ENCODE data around the gene SMPD3. TPM values are rescaled to one million over a fixed set of nuclear protein-coding genes. Genes with fewer than 3 reads are reported as not detected.

SMPD3 gene
- total and polyA plus RNA-seq, 2 of the 8 experiments (the other 6 are each of a cell fraction or from before 2014, with no cell fraction given): 0.39 to 1.3 TPM

GRCh38 chr16:68397710-68398201 lies 50.6 kb downstream of the SMPD3 start:
- H3K18ac ChIP-seq (ENCODE audit: extremely low read depth, low read length): no peak overlapping the region
- no peak overlapping the region for H3K4ac ChIP-seq (replicated peaks; ENCODE audit: insufficient read length, low read depth, low read length)
- H2BK120ac ChIP-seq (replicated peaks; ENCODE audit: low read depth, low read length): no peak overlapping the region
- H2BK12ac ChIP-seq (ENCODE audit: low read depth, low read length): 0 out of 2 replicates have a peak overlapping the region, but pooled peaks have one; percentile 71
- no peak overlapping the region for H4K5ac ChIP-seq (ENCODE audit: insufficient read length, low read depth, low read length)
- no peaks in the 10 kb centered on the region for H3K9me3 ChIP-seq (ENCODE audit: insufficient read depth in 2 of 2, low read depth in 1 of 2, low read length in 1 of 2)
- no peak overlapping the region for H3K27ac ChIP-seq (ENCODE audit: low read depth, low read length)
- no peak overlapping the region; the same call in 1 of the 2 replicates for H4K8ac ChIP-seq (ENCODE audit: extremely low read depth, insufficient read depth, low read length)
- DNase-seq (ENCODE audit: low read depth in 1 of 2, low spot score in 2 of 2) (no peak), FAIRE-seq (no peak)
- H3K27me3 ChIP-seq (replicated peaks in 1 of 4; ENCODE audit: control insufficient read depth in 3 of 4, extremely low read depth in 1 of 4, insufficient read depth in 3 of 4, low read length in 3 of 4): no peaks in the 10 kb centered on the region
- H3K79me1 ChIP-seq (ENCODE audit: low read depth, low read length): no peaks in the 10 kb centered on the region
- no peak overlapping the region for H2BK5ac ChIP-seq (ENCODE audit: low read depth, low read length)
- H2AK5ac ChIP-seq (ENCODE audit: low read depth, low read length): no peak overlapping the region
- H3K4me1 ChIP-seq (replicated peaks in 1 of 4; ENCODE audit: control insufficient read depth in 3 of 4, insufficient read depth in 4 of 4, low read length in 3 of 4): peaks cover 0 to 11% (median 2%) of the 10 kb centered on the region in 4 experiments; a peak in 5 of 7 replicates
- no peaks in the 10 kb centered on the region for H3K79me2 ChIP-seq (ENCODE audit: control insufficient read depth in 1 of 2, insufficient read depth in 2 of 2, low read length in 2 of 2)
- no peaks in the 10 kb centered on the region for H3K23me2 ChIP-seq (ENCODE audit: low read depth, low read length)
- ChIA-PET CTCF (ENCODE audit: partially characterized antibody) (interaction anchor here (1.2 to 7.1 kb wide), 9 partner anchors 10 to 136 kb away, joined by 3 to 55 read pairs (median 6); no protein-coding TSS in a partner anchor), POLR2A (ENCODE audit: partially characterized antibody) (no interaction called here)
- no peak for TF ChIP-seq GABPA (IDR thresholded peaks at IDR 0.05; ENCODE audit: borderline replicate concordance, insufficient read depth, low read length)
- H3K56ac ChIP-seq (replicated peaks; ENCODE audit: insufficient read length, low read depth, low read length): no peak overlapping the region
- no peak overlapping the region for H2BK15ac ChIP-seq (ENCODE audit: low read length)
- no peak overlapping the region for H3K14ac ChIP-seq (ENCODE audit: insufficient read length)
- no peak overlapping the region for H4K91ac ChIP-seq (replicated peaks; ENCODE audit: insufficient read length, low read length)
- H3K9ac ChIP-seq (replicated peaks in 1 of 4; ENCODE audit: extremely low read depth in 1 of 4, low read depth in 3 of 4, low read length in 3 of 4): no peak overlapping the region
- H3K4me2 ChIP-seq (ENCODE audit: insufficient read depth in 1 of 2, low read depth in 2 of 2, low read length in 2 of 2): no peak overlapping the region
- no peak overlapping the region for H3K23ac ChIP-seq (ENCODE audit: insufficient read length)
- H3K36me3 ChIP-seq (ENCODE audit: control insufficient read depth in 2 of 4, insufficient read depth in 4 of 4, low read length in 3 of 4): no peaks in the 10 kb centered on the region
- no peak overlapping the region for H2AFZ ChIP-seq (ENCODE audit: low read length)
- WGBS, 2 experiments (ENCODE audit: extremely low coverage in 1 of 2, insufficient coverage in 1 of 2, insufficient read length in 1 of 2, insufficient replicate concordance in 2 of 2, low coverage in 1 of 2, low lambda C conversion rate in 2 of 2, missing lambda C conversion rate in 1 of 2): 81% methylated on average over 4 of the region's 6 CpGs; no CpG with 5 or more reads in 1 of the 2 experiments
- H2BK20ac ChIP-seq (ENCODE audit: low read length): no peak overlapping the region
- H3K4me3 ChIP-seq (ENCODE audit: extremely low read depth in 1 of 4, insufficient read depth in 2 of 4, low read depth in 3 of 4, low read length in 4 of 4): no peak overlapping the region
- no peaks in the 10 kb centered on the region for H4K20me1 ChIP-seq (replicated peaks in 1 of 2; ENCODE audit: control insufficient read depth in 1 of 2, insufficient read depth in 2 of 2, low read length in 2 of 2)
